Measurements from ENCODE around the gene RNLS.

Gene RNLS

GRCh38 chr10:88437411-88437810 is 145.7 kb downstream of the RNLS start:
- Histone ChIP-seq H3K9me3 (ENCODE audit: insufficient read depth, low read length) (no peaks in the 10 kb centered on the region), H3K79me2 (ENCODE audit: low read length) (no peaks in the 10 kb centered on the region), H3K27ac (ENCODE audit: low read length) (no peak overlapping the region), H3K4me3 (ENCODE audit: low read length) (no peak overlapping the region), H4K20me1 (ENCODE audit: insufficient read depth, low read length) (no peaks in the 10 kb centered on the region), H3K9ac (ENCODE audit: low read length) (no peak overlapping the region), H2AFZ (ENCODE audit: low read depth, low read length) (no peak overlapping the region), H3K27me3 (ENCODE audit: low read depth, low read length) (no peaks in the 10 kb centered on the region), H3K4me1 (ENCODE audit: low read length) (no peaks in the 10 kb centered on the region), H3K36me3 (replicated peaks; ENCODE audit: low read depth, low read length) (no peaks in the 10 kb centered on the region), H3K4me2 (ENCODE audit: low read length) (no peak overlapping the region)
- TF ChIP-seq EZH2phosphoT487 (IDR thresholded peaks at IDR 0.05; ENCODE audit: low read depth) (no peak), CTCF (IDR thresholded peaks at IDR 0.05; ENCODE audit: low read depth, low read length) (no peak)

GRCh38 chr10:88433565-88434186 is 149.4 kb downstream of the RNLS start:
- no peaks in the 10 kb centered on the region for H3K27me3 ChIP-seq (ENCODE audit: low read depth, low read length)
- H3K9ac ChIP-seq (ENCODE audit: low read length) = no peak overlapping the region
- H3K79me2 ChIP-seq (ENCODE audit: low read length) = no peaks in the 10 kb centered on the region
- no peak overlapping the region for H3K4me3 ChIP-seq (ENCODE audit: low read length)
- H3K36me3 ChIP-seq (replicated peaks; ENCODE audit: low read depth, low read length) = no peaks in the 10 kb centered on the region
- H4K20me1 ChIP-seq (ENCODE audit: insufficient read depth, low read length) = no peaks in the 10 kb centered on the region
- no peak overlapping the region for H3K27ac ChIP-seq (ENCODE audit: low read length)
- no peak for TF ChIP-seq CTCF (IDR thresholded peaks at IDR 0.05; ENCODE audit: low read depth, low read length)
- TF ChIP-seq EZH2phosphoT487 (IDR thresholded peaks at IDR 0.05; ENCODE audit: low read depth) = no peak
- no peaks in the 10 kb centered on the region for H3K4me1 ChIP-seq (ENCODE audit: low read length)
- no peak overlapping the region for H2AFZ ChIP-seq (ENCODE audit: low read depth, low read length)
- H3K4me2 ChIP-seq (ENCODE audit: low read length) = no peak overlapping the region
- H3K9me3 ChIP-seq (ENCODE audit: insufficient read depth, low read length) = no peaks in the 10 kb centered on the region

- H2AFZ ChIP-seq (ENCODE audit: low read depth, low read length) = no peak overlapping the region
- TF ChIP-seq CTCF (IDR thresholded peaks at IDR 0.05; ENCODE audit: low read depth, low read length) (no peak), EZH2phosphoT487 (IDR thresholded peaks at IDR 0.05; ENCODE audit: low read depth) (no peak)
- H4K20me1 ChIP-seq (ENCODE audit: insufficient read depth, low read length) = no peaks in the 10 kb centered on the region
- H3K9ac ChIP-seq (ENCODE audit: low read length) = no peak overlapping the region
- H3K4me2 ChIP-seq (ENCODE audit: low read length) = no peak overlapping the region
- no peaks in the 10 kb centered on the region for H3K79me2 ChIP-seq (ENCODE audit: low read length)
- H3K36me3 ChIP-seq (replicated peaks; ENCODE audit: low read depth, low read length) = no peaks in the 10 kb centered on the region
- no peaks in the 10 kb centered on the region for H3K4me1 ChIP-seq (ENCODE audit: low read length)
- no peak overlapping the region for H3K4me3 ChIP-seq (ENCODE audit: low read length)
- H3K27ac ChIP-seq (ENCODE audit: low read length) = no peak overlapping the region
- no peaks in the 10 kb centered on the region for H3K9me3 ChIP-seq (ENCODE audit: insufficient read depth, low read length)
- H3K27me3 ChIP-seq (ENCODE audit: low read depth, low read length) = no peaks in the 10 kb centered on the region
Observed at GRCh38 chr10:88431103-88431502, 152.0 kb downstream of the RNLS start.

- H3K79me2 ChIP-seq (ENCODE audit: low read length) = no peaks in the 10 kb centered on the region
- no peak overlapping the region for H3K27ac ChIP-seq (ENCODE audit: low read length)
- H3K4me3 ChIP-seq (ENCODE audit: low read length) = no peak overlapping the region
- no peaks in the 10 kb centered on the region for H3K36me3 ChIP-seq (replicated peaks; ENCODE audit: low read depth, low read length)
- no peak overlapping the region for H2AFZ ChIP-seq (ENCODE audit: low read depth, low read length)
- no peaks in the 10 kb centered on the region for H3K4me1 ChIP-seq (ENCODE audit: low read length)
- H3K4me2 ChIP-seq (ENCODE audit: low read length) = no peak overlapping the region
- H3K9ac ChIP-seq (ENCODE audit: low read length) = no peak overlapping the region
- no peaks in the 10 kb centered on the region for H3K27me3 ChIP-seq (ENCODE audit: low read depth, low read length)
- H3K9me3 ChIP-seq (ENCODE audit: insufficient read depth, low read length) = no peaks in the 10 kb centered on the region
- H4K20me1 ChIP-seq (ENCODE audit: insufficient read depth, low read length) = no peaks in the 10 kb centered on the region
- TF ChIP-seq EZH2phosphoT487 (IDR thresholded peaks at IDR 0.05; ENCODE audit: low read depth) = no peak
- no peak for TF ChIP-seq CTCF (IDR thresholded peaks at IDR 0.05; ENCODE audit: low read depth, low read length)
Observed at GRCh38 chr10:88428976-88429375, 154.1 kb downstream of the RNLS start.
